ENCODE data around the gene USP7. TPM values are rescaled to one million over a fixed set of nuclear protein-coding genes. Genes with fewer than 3 reads are reported as not detected.

Gene USP7
- total and polyA plus RNA-seq, 4 donors = 13.7 to 85.6 (median 37.7) TPM

DNA sequence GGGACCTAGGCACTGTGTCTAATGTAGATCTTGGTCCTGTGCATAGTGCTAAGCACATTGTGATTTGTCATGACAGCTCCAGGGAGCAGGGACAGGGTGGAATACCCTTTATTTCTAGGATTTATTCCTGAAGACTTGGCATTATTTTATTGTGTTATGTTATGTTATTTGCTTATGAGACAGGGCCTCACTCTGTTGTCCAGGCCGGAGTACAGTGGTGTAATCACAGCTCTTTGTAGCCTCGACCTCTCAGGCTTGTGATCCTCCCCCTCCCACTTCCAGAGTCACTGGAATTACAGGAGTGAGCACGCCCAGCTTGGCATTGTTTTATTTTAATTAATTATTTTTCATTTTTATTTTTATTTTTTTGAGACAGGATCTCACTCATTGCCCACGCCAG lies 40.5 kb upstream of the USP7 start:
- DNase-seq (ENCODE audit: low spot score) = no peak
- Histone ChIP-seq H3K9ac (ENCODE audit: low read depth in 1 of 2, low read length in 2 of 2) (no peak overlapping the region), H3K9me3 (ENCODE audit: control insufficient read depth in 4 of 4, low read length in 3 of 4) (no peaks in the 10 kb centered on the region), H3K27ac (ENCODE audit: low read depth in 1 of 2, low read length in 2 of 2) (no peak overlapping the region), H3K4me1 (ENCODE audit: control insufficient read depth in 4 of 4, insufficient read depth in 4 of 4, low read length in 3 of 4) (peaks cover 2 to 9% (median 6%) of the 10 kb centered on the region in 4 donors), H3K27me3 (ENCODE audit: control insufficient read depth in 4 of 4, insufficient read depth in 4 of 4, low read length in 3 of 4) (no peaks in the 10 kb centered on the region), H3K36me3 (ENCODE audit: control insufficient read depth in 4 of 4, insufficient read depth in 3 of 4, low read depth in 1 of 4, low read length in 3 of 4) (no peaks in the 10 kb centered on the region), H3K4me3 (ENCODE audit: low read depth in 1 of 3, low read length in 3 of 3) (no peak overlapping the region)
- 84% methylated on average over 4 of the region's 4 CpGs for WGBS
- TF ChIP-seq JUND (IDR thresholded peaks at IDR 0.05) (no peak), EGR1 (IDR thresholded peaks at IDR 0.05; ENCODE audit: low read depth in 2 of 2) (no peak), FOXA2 (IDR thresholded peaks at IDR 0.05) (no peak)
- TF ChIP-seq, protein P1, sequence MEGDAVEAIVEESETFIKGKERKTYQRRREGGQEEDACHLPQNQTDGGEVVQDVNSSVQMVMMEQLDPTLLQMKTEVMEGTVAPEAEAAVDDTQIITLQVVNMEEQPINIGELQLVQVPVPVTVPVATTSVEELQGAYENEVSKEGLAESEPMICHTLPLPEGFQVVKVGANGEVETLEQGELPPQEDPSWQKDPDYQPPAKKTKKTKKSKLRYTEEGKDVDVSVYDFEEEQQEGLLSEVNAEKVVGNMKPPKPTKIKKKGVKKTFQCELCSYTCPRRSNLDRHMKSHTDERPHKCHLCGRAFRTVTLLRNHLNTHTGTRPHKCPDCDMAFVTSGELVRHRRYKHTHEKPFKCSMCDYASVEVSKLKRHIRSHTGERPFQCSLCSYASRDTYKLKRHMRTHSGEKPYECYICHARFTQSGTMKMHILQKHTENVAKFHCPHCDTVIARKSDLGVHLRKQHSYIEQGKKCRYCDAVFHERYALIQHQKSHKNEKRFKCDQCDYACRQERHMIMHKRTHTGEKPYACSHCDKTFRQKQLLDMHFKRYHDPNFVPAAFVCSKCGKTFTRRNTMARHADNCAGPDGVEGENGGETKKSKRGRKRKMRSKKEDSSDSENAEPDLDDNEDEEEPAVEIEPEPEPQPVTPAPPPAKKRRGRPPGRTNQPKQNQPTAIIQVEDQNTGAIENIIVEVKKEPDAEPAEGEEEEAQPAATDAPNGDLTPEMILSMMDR (IDR thresholded peaks at IDR 0.05; ENCODE audit: low read depth, low read length, missing input control) = no peak

DNA sequence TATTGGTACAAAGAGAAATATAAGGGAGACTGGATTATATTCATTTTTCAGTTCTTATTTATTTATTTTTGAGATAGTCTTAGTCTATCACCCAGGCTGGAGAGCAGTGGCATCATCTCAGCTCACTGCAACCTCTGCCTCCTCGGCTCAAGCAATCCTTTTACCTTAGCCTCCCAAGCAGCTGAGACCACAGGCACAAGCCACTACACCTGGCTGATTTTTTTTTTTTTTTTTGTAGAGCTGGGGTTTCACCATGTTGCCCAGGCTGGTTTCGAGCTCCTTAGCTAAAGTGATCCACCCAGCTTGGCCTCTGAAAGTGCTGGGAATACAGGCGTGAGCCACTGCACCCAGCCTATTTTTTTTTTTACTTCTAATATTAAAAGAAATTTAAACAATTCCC lies 40.1 kb upstream of the USP7 start:
- H3K36me3 ChIP-seq (ENCODE audit: control insufficient read depth in 4 of 4, insufficient read depth in 3 of 4, low read depth in 1 of 4, low read length in 3 of 4) = no peaks in the 10 kb centered on the region
- H3K4me3 ChIP-seq (ENCODE audit: low read depth in 1 of 3, low read length in 3 of 3) = no peak overlapping the region
- WGBS = 86% methylated on average over 3 of the region's 3 CpGs
- no peak for TF ChIP-seq EGR1 (IDR thresholded peaks at IDR 0.05; ENCODE audit: low read depth in 2 of 2)
- peaks cover 0 to 5% (median 2%) of the 10 kb centered on the region in 4 donors for H3K4me1 ChIP-seq (ENCODE audit: control insufficient read depth in 4 of 4, insufficient read depth in 4 of 4, low read length in 3 of 4)
- no peak overlapping the region for H3K9ac ChIP-seq (ENCODE audit: low read depth in 1 of 2, low read length in 2 of 2)
- H3K27me3 ChIP-seq (ENCODE audit: control insufficient read depth in 4 of 4, insufficient read depth in 4 of 4, low read length in 3 of 4) = no peaks in the 10 kb centered on the region
- DNase-seq (ENCODE audit: low spot score) = no peak
- H3K27ac ChIP-seq (ENCODE audit: low read depth in 1 of 2, low read length in 2 of 2) = no peak overlapping the region
- no peaks in the 10 kb centered on the region for H3K9me3 ChIP-seq (ENCODE audit: control insufficient read depth in 4 of 4, low read length in 3 of 4)

DNA sequence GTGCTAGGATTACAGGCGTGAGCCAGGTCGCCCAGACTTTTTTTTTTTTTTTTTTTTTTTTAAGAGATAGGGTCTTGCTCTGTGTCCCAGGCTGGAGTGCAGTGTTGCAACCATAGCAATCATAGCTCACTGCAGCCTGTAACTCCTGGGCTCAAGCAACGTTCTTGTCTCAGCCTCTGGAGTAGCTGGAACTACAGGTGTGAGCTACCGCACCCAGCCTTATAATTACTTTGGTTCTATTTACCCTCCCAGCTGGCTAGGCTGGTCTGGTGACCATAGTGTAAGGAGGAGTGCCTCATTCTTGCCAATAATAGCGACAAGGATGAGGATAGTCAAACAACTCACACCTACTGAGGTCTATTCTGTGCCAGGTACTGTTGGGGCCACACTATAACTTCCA lies 39.6 kb upstream of the USP7 start:
- peaks cover 0 to under 1% (median 0%) of the 10 kb centered on the region in 4 donors for H3K4me1 ChIP-seq (ENCODE audit: control insufficient read depth in 4 of 4, insufficient read depth in 4 of 4, low read length in 3 of 4)
- H3K9me3 ChIP-seq (ENCODE audit: control insufficient read depth in 4 of 4, low read length in 3 of 4) = no peaks in the 10 kb centered on the region
- WGBS = 78% methylated on average over 5 of the region's 5 CpGs
- no peaks in the 10 kb centered on the region for H3K27me3 ChIP-seq (ENCODE audit: control insufficient read depth in 4 of 4, insufficient read depth in 4 of 4, low read length in 3 of 4)
- TF ChIP-seq NR2F2 (IDR thresholded peaks at IDR 0.05) (no peak), JUND (IDR thresholded peaks at IDR 0.05) (no peak), HNF4A (conservative IDR thresholded peaks at IDR 0.05) (no peak), HNF4G (IDR thresholded peaks at IDR 0.05) (no peak), SP1 (IDR thresholded peaks at IDR 0.05) (no peak), RXRA (IDR thresholded peaks at IDR 0.05) (no peak), FOXA1 (IDR thresholded peaks at IDR 0.05) (no peak), TAF1 (conservative IDR thresholded peaks at IDR 0.05) (no peak), YY1 (IDR thresholded peaks at IDR 0.05) (no peak), EGR1 (IDR thresholded peaks at IDR 0.05; ENCODE audit: low read depth in 2 of 2) (no peak), RAD21 (IDR thresholded peaks at IDR 0.05) (no peak), GABPA (IDR thresholded peaks at IDR 0.05 in 1 of 2, conservative IDR thresholded peaks at IDR 0.05 in 1 of 2) (no peak)
- TF ChIP-seq, protein P1 (IDR thresholded peaks at IDR 0.05; ENCODE audit: low read depth, low read length, missing input control) = no peak
- TF ChIP-seq, protein P2, sequence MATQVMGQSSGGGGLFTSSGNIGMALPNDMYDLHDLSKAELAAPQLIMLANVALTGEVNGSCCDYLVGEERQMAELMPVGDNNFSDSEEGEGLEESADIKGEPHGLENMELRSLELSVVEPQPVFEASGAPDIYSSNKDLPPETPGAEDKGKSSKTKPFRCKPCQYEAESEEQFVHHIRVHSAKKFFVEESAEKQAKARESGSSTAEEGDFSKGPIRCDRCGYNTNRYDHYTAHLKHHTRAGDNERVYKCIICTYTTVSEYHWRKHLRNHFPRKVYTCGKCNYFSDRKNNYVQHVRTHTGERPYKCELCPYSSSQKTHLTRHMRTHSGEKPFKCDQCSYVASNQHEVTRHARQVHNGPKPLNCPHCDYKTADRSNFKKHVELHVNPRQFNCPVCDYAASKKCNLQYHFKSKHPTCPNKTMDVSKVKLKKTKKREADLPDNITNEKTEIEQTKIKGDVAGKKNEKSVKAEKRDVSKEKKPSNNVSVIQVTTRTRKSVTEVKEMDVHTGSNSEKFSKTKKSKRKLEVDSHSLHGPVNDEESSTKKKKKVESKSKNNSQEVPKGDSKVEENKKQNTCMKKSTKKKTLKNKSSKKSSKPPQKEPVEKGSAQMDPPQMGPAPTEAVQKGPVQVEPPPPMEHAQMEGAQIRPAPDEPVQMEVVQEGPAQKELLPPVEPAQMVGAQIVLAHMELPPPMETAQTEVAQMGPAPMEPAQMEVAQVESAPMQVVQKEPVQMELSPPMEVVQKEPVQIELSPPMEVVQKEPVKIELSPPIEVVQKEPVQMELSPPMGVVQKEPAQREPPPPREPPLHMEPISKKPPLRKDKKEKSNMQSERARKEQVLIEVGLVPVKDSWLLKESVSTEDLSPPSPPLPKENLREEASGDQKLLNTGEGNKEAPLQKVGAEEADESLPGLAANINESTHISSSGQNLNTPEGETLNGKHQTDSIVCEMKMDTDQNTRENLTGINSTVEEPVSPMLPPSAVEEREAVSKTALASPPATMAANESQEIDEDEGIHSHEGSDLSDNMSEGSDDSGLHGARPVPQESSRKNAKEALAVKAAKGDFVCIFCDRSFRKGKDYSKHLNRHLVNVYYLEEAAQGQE (IDR thresholded peaks at IDR 0.05) = no peak
- TF ChIP-seq, protein P3, sequence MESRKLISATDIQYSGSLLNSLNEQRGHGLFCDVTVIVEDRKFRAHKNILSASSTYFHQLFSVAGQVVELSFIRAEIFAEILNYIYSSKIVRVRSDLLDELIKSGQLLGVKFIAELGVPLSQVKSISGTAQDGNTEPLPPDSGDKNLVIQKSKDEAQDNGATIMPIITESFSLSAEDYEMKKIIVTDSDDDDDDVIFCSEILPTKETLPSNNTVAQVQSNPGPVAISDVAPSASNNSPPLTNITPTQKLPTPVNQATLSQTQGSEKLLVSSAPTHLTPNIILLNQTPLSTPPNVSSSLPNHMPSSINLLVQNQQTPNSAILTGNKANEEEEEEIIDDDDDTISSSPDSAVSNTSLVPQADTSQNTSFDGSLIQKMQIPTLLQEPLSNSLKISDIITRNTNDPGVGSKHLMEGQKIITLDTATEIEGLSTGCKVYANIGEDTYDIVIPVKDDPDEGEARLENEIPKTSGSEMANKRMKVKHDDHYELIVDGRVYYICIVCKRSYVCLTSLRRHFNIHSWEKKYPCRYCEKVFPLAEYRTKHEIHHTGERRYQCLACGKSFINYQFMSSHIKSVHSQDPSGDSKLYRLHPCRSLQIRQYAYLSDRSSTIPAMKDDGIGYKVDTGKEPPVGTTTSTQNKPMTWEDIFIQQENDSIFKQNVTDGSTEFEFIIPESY (IDR thresholded peaks at IDR 0.05) = no peak
- TF ChIP-seq, protein P4, sequence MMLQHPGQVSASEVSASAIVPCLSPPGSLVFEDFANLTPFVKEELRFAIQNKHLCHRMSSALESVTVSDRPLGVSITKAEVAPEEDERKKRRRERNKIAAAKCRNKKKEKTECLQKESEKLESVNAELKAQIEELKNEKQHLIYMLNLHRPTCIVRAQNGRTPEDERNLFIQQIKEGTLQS (IDR thresholded peaks at IDR 0.05) = no peak
- TF ChIP-seq, protein P5, sequence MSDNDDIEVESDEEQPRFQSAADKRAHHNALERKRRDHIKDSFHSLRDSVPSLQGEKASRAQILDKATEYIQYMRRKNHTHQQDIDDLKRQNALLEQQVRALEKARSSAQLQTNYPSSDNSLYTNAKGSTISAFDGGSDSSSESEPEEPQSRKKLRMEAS (IDR thresholded peaks at IDR 0.05) = no peak
- H3K36me3 ChIP-seq (ENCODE audit: control insufficient read depth in 4 of 4, insufficient read depth in 3 of 4, low read depth in 1 of 4, low read length in 3 of 4) = no peaks in the 10 kb centered on the region
- no peak for DNase-seq (ENCODE audit: low spot score)
- H3K4me3 ChIP-seq (ENCODE audit: low read depth in 1 of 3, low read length in 3 of 3) = no peak overlapping the region
- H3K27ac ChIP-seq (ENCODE audit: low read depth in 1 of 2, low read length in 2 of 2) = no peak overlapping the region
- H3K9ac ChIP-seq (ENCODE audit: low read depth in 1 of 2, low read length in 2 of 2) = no peak overlapping the region
